Stimulated activated CD4-positive, alpha-beta T cell treated with anti-CD3 and anti-CD28 coated beads, Interleukin-15, amount 100 ng/mL, for 1 hour (primary cell): ENCODE results near the gene PLEKHF1.
A peak's percentile ranks its signal among the peaks of the same experiment; 100 is the strongest.
"Not testable (repeated sequence)": the region's sequence is repeated elsewhere in the genome, so short reads cannot be mapped to it uniquely, and the experiment has no call there.

ENCODE experiments used
- DNase-seq, 2 donors: peaks; one replicate each; pipeline ENCODE4 v3.0.0-alpha.2; 2020; ENCODE audit warnings: low read depth in 1 of 2, low spot score in 1 of 2

Gene PLEKHF1

DNA sequence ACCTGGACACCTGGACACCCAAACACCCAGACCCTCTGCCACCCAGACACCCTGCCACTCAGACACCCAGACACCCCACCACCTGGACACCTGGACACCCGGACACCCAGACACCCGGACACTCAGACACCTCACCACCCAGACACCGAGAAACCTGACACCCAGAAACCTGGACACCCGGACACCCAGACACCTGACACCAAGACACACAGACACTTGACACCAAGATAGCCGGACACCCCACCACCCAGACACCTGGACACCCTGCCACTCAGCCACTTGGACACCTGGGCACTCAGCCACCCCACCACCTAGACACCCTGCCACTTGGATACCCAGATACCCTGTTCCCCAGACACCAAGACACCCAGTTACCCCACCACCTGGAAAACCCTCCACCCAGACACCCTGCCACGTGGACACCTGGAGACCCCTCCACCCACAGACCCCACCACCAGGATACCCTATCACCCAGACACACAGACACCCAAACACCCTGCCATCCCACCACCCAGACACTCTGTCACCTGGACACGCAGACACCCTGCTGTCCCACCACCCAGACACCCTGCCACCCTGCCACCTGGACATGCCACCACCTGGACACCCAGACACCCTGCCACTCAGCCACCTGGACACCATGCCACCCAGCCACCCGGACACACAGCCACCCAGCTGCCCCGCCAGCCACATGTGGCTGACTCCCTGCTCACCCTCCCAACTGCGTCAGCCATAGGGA lies 32.4 kb downstream of the PLEKHF1 start:
- no peak for DNase-seq

DNA sequence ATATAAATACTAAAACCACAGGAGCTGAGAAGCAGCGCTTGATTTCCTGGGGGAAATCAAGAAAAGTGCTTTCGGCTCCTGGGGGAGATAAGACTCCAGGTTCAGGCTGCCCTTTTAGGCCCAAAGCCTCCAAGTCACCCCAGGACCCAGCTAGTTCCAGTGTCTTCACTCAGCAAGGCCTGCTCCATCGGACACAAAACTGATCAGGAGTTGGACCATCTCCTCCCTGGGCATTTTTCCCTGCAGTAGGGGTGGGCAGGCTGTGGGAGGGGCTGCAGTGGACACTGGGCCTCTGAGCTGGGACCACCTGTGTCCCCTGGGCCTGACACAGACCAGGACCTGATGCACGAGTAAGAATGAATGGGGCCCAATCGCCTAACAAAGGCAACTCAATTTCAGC lies 34.6 kb downstream of the PLEKHF1 start:
- DNase-seq = no peak

GRCh38 chr19:29700498-29700897 lies 35.2 kb downstream of the PLEKHF1 start:
- no peak for DNase-seq

DNA sequence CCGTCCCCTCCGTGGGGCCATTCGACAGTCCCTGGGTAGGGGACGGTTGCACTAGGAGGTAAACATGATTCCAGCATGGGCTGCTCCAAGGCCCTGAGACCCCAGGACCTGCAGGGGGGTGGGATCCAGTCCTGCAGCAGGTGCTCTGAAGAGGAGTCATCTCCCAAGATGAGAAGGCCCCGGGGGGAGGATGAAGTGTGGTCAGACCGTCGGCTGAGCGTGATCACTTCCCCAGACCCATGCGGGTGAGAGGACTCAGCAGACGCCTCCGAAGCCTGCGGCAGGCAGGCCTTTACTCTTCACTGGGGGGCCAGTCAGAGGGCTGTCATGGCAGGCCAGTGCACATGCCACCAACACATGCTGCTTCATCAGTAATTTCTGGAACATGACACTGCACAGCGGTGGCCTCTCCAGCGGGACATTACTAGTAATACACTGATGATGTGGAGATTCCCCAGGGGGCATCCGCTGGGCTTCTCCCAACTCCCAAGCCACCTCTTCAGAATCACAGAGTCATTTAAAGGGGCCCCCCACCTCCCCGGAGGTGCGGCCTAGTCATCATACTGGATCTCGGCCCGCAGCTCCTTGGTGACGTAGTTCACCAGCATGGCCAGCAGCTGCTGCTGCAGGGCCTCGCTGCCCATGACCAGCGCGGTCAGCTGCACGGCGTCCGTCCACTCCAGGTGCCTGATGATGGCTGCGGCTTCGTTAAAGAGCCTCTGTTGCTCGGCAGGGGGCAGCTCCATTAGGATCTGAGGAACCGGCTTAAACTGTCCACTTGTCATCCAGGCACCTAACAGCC lies 37.1 kb downstream of the PLEKHF1 start:
- DNase-seq = no peak

GRCh38 chr19:29702963-29703320 lies 37.7 kb downstream of the PLEKHF1 start:
- DNase-seq = no peak

- DNase-seq = no peak
Observed at GRCh38 chr19:29704562-29705558, 39.6 kb downstream of the PLEKHF1 start.

DNA sequence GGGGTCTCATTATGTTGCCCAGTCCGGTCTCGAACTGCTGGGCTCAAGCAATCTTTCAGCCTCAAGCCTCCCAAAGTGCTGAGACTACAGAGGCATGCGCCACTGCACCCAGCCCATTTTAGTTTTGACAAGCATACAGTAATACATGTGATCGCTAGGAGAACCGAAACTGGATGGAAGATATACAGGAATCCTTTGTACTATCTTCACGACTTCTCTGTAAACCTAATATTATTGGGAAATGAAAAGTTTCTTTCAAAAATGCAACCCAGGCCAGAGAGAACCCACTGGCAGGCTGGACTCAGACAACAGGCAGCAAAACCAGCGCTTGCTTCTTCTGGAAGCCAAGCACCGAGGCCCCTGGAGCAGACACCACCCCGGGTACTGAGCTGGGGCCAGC lies 40.4 kb downstream of the PLEKHF1 start:
- DNase-seq = no peak

DNA sequence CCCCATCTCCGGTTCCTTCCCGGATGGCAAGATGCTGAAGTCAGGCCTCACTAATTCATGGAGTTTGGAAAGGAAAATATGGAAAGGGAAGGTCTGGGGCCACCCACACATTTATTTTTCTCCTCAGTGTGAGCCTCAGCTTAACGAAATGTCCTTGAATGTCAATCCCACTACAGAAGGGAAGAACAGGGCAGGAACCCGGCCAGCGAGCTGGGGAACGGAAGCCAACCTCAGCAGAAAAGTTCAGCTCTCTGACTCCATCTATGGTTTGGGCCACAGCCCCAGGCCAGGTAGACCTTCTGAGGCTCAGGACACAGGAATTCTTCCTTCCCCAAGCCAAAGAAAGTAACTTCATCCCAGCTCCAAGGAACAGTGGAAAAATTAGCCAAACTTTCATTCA lies 41.4 kb downstream of the PLEKHF1 start:
- DNase-seq = no peak

DNA sequence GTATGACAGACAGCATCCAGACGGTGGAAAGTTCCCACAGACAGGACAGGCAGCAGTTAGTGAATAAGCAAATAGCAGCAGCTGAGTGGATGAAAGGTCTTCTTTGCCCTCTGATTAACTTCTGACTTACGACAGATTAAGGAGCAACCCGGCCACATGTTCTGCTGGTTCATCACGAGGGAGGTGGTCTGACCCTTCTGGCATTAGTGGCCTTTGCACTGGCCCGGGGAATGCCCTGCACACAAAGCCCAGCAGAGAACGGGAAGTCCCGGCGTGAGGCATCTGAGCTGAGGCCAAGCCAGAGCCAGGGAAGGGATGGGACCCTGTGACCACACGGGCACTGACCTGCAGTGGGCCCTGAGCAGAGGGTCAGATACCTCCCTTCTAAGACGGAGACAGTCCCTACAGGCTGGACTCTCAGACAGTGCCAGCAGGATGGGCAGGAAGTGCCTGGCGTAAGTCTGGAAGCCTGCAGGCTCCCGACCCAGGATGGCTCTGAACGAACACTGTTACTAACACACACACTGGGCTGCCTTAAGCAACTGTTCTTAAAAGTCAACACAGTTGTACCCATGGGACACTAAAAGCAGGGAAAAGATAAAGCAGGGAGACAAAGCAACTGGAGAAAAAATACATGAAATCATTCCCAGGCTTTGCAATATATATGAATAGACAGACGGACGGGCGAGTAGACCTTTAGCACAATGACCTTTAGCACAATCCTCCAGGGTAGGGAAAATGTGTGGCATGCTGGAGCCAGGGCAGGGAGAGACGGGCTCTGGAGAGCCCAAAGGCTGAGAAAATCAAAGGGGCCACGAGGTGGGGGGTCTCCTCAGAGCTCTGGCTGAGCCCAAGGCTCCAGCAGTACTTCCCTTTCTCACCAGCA lies 43.5 kb downstream of the PLEKHF1 start:
- DNase-seq = no peak

DNA sequence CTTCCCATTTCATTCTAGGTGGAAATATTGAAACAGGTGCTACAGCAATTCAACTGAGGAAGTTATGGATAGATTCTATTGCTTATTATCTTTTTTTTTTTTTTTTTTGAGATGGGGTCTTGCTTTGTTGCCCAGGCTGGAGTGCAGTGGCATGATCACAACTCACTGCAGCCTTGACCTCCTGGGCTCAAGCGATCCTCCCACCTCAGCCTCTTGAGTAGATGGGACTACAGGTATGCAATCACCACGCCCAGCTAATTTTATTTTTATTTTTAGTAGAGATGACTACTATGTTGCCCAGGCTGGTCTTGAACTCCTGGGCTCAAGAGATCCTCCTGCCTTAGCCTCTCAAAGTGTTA lies 44.2 kb downstream of the PLEKHF1 start:
- not testable (repeated sequence) for DNase-seq

- DNase-seq = no peak
Observed at GRCh38 chr19:29711584-29712132, 46.4 kb downstream of the PLEKHF1 start.

DNA sequence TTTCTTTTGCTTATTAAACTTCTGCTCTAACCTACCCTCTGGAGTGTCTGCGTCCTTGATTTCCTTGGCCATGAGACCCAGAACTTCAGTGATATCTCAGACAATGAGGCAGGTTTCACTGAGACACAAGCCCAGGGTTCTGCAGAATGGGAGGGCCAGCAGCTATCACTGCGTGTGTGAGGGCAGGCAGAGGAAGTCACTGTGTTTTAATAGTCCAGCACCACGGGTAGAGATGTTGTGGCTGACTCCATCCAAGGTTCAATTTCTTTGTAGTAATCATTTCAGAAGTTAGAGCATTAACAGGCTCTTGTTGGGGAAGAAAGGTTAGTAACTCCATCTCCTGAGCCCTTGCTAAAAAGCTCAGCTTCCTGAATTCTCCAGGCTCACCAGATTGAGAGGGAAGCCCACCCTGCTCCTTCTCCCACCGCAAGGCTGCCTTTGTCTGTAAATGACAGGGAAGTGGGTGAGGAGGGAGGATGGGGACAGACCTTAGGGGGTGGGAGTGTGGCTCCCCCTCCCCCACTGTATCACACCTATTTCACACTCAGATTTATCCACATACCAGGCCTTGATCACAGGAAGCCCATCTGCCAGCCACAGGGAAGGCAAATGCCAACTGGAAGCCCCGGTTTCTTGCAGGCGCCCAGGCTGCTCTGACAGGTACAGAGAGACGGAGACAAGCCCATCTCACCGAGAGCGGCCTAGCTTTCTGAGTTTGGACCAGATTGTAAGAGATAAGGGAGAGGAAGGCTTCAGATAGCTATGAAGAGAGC lies 47.7 kb downstream of the PLEKHF1 start:
- DNase-seq = no peak

GRCh38 chr19:29714371-29714952 lies 49.2 kb downstream of the PLEKHF1 start:
- no peak for DNase-seq

- peak; percentile 21 to 57 for DNase-seq
Observed at GRCh38 chr19:29714953-29715700, 49.9 kb downstream of the PLEKHF1 start, which contains the start of gene C19orf12. Gene C19orf12 (minus strand): TSS chr19:29715261. CDS start chr19:29708413, 6,848 bp downstream.

GRCh38 chr19:29715701-29716581 lies 50.7 kb downstream of the PLEKHF1 start:
- no peak for DNase-seq

DNA sequence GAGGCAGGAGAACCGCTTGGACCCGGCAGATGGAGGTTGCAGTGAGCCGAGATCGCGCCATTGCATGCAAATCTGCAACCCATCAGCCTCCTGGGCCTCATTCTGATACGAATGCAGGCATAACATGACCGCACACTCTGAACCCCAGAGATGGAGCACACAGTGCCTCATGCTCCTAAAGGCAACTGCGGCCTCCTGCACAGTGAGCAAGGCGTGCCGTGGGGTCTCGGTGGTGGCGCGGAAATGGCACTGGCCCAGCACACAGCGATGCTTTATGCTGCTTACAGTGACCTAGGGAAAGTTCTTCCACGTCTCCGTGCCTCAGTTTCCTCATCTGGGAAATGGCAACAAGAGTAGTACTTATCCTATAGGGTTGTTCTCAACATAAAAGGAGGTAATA lies 51.8 kb downstream of the PLEKHF1 start:
- DNase-seq = no peak

DNA sequence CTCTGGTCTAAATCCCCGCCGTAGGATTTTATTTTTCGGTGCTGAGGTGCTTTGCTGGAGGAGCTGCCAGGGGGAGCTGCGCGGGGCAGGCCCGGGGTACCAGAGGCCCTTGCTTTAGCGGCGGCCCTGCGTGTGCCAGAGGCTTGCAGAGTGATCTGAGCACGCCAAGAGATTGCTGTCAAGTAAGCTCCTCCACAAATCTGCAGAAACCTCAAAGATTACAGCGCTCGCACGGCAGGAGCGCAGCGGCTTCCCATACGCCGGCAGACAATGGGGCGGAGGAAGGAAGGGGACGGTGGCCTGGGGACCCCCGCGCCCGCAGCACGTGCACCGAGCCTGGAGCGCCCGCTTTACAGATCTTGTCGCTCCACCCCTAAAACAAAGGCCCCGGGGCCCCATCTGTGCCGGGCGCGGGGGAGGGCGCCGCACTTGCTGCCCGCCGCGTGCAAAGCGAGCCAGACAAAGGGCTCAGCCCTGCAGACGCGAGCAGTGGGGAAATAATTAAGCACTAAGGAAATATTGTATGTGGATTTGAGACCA lies 58.9 kb downstream of the PLEKHF1 start:
- peak in 1 of 2 donors; percentile 37 for DNase-seq
